Measurements from ENCODE around the gene CEACAM21. TPM values are rescaled to one million over a fixed set of nuclear protein-coding genes. Genes with fewer than 3 reads are reported as not detected.
A peak's percentile ranks its signal among the peaks of the same experiment; 100 is the strongest.

CEACAM21 gene
- total RNA-seq, 1 donor from 2014 or later, result 2.5 TPM

DNA sequence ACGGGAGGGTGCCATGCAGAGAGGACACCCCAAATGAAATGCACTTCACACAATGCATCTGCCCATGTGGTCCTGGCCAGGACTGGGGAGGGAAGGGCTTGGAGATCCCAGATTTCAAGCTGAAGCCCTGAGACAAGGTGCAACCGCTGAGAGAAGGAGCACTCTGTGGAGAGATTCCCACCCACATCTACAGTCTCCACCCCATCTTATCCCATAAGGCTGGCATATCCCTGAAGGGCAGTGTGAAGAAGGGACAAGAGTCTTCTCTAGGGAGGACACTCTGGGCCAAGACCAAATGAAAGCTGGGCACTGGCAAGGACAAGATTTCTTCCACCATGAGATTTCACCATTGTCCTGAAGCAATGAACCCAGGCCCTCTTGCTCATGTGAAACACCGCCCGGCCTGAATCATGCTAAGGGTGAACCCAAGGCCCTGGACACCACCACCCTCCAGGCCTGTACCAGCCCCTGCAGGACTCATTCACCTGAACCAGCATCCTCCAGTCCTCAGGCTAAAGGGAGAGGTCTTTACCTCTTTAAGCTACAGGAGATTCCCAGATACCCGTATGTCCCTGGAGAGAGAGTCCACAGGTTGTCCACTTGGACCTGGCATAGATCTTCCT lies 30.4 kb downstream of the CEACAM21 start:
- ATAC-seq (no peak), DNase-seq (ENCODE audit: low spot score) (peak; percentile 6)
- intact Hi-C loops (cut with DNase I), result no loop called here

DNA sequence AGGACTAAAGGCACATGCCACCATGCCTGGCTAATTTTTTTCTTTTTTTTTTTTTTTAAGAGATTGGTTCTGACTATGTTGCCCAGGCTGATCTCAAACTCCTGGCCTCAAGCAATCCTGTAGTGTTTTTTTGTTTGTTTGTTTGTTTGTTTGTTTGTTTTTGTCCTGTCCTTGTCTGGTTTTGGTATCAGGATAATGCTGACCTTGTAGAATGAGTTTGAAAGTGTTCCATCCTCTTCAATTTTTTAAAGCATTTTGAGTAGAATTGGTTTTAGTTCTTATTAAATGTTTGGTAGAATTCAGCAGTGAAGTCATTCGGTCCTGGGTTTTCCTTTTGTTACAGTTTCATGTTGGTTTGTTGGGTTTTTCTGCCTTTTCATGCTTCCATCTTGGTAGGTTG lies 31.7 kb downstream of the CEACAM21 start:
- intact Hi-C loops (cut with DNase I), result no loop called here
- no peak for ATAC-seq
- DNase-seq (ENCODE audit: low spot score), result no peak

DNA sequence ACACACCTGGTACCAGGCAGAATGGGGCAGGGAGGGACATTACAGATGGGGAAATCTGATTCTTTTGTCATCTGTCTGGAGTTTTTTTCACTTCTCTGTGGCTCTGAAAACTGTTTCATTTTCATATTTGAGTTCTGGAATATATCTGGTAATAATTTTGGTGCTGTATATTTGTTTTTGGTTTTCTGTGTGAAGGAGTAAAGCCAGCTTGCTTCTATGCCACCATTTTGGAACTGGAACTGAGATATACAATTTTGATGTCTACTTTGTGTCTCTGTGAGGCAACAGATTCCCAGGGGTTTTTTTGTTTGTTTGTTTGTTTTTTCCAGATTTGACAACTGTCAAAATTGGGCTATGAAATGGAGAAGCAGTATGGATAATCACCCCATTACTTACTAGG lies 34.8 kb downstream of the CEACAM21 start:
- ATAC-seq (no peak), DNase-seq (ENCODE audit: low spot score) (no peak)
- intact Hi-C loops (cut with DNase I), result no loop called here

DNA sequence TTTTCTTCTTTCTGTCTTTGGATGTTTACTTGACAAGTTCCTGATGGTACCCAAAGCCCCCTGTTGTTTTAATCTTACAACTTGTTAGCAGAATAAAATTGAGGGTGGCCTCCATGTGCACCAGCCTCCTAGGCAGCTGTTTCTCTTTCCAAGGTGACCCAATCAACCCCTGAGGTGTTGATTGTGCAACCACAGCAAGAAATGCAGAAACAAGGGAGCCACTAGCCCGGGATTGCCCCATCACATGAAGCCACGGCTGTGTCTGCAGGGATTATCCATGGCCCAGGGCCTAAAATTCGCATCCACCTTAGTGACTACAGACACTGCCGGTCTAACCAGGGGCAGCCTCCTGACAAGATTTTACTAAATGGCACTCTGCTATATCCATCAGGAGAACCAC lies 36.5 kb downstream of the CEACAM21 start:
- intact Hi-C loops (cut with DNase I), result no loop called here
- no peak for ATAC-seq

DNA sequence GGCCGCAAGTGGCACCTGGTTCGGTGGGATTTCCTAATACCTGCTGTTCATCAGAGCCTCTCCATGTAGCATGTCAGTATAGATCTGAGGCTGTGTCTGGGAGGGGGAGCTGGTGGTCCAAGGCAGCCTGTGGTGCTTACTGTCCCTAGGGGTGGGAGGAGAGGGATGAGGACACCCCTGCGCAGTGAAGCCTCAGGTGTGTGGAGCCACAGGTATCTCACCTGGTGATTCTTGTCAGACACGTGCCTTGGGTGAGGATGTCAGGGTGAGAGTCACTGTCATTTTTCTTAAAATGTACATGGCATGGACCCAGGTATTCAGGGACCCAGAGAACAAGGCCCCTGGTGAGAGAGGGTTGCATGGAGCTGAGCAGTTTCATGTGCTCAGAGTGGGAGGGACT lies 39.2 kb downstream of the CEACAM21 start:
- DNase-seq (ENCODE audit: low spot score) (no peak), ATAC-seq (no peak)
- intact Hi-C loops (cut with DNase I), result no loop called here

More for the DNA sequence above, 36.5 kb downstream of the CEACAM21 start:
- no peak for DNase-seq (ENCODE audit: low spot score)

DNA sequence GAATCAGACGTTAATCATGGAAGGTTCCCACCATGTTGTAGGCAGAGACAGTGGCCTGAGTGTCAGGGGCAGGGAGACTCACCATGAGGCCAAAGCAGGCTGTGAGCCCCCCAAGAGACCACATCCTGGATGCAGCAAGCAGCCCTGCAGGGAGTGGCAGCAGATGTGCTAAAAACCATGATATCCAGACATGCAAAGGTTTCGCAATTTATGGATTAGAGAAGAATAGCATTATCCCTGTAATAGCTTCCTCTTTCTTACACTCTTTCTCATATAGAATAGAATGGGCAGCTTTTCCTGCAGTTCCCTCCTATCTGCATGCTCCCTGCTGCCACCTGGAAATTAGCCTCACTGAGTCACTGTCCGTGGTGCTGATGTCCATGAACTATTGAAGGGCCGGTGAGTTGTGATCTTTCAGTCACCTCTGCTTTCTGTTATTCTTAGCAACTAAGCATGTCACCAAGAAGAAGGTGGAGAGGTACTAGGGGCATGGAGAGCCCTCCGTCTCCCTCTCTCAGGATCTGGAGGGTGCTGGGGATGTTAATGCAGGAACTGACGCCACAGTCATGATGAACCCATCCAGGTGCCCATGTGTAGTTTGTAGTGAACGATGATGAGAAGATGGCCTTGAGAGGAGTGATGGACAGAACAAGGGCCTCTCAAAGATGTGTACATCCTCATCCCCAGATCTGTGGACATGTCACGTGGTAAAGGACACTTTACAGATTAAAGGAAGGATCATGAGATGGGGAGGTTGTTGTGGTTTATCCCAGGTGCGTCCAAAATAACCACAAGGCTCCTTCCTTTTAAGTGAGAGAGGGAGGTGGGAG lies 41.0 kb downstream of the CEACAM21 start:
- DNase-seq (ENCODE audit: low spot score) (no peak), ATAC-seq (no peak)
- intact Hi-C loops (cut with DNase I), result no loop called here

DNA sequence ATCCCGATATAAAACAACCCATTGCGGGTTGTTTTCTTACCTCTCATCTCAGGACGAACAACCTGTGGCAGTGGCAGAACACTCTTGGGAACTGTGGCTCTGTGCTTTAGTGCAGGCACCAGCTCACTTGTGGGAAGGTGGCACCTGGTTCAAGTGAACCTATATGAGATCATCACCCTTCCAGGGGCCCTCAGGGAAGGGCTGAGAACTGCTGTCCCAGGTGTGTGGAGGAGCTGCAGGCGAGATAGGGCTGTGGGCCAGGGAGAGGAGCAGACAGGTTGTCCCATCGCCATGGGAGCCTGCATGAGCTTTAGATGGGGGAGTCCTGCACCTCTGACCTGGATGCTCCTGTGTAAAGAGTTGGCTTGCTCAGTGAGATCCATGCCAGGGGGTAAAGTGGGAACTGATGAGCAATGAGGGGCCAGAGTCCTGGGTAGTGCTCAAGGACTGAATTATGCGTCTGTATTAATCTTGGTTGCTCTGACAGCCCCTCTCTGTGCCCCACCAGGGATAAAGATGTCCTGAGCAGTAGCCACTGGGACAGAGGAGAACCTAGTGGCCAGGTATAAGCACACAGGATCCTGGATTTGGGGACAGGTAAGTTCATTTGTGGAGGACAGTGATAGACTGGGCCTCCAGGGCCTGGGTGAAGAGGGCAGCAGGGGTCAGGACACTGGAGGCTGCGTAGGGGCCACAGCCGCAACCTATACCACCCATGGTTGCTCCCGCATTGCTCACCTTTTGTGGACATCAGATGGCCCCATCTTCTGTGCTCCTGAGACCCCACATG lies 42.2 kb downstream of the CEACAM21 start:
- intact Hi-C loops (cut with DNase I), result no loop called here
- ATAC-seq (no peak), DNase-seq (ENCODE audit: low spot score) (no peak)

DNA sequence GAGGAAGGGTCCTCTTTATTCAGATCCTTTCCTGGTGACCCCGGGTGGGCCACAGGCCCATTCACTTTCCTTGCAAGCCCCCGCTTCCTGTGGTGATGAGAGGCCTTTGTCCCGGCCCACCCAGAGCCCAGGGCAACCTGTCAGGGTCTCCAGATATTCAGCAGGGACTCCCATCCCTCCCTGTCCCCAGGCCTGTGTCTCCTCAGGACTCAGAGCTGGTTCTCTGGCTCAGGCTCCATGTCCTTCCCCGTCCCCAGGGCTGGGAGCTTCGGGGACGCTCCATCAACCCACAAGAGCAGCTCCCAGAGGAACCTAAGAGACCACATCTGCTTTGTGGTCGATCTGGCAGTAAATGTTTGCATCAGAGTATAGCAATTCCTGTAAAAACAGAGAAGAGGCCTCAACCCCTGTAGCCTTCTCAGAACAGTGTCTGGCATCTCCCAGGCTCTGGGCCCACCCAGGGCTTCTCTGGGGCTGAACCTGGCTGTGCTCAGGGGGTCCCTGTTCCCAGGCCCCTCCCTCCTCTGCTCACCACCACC lies 43.1 kb downstream of the CEACAM21 start:
- ATAC-seq, result no peak
- intact Hi-C loops (cut with DNase I), result no loop called here
- DNase-seq (ENCODE audit: low spot score), result no peak

DNA sequence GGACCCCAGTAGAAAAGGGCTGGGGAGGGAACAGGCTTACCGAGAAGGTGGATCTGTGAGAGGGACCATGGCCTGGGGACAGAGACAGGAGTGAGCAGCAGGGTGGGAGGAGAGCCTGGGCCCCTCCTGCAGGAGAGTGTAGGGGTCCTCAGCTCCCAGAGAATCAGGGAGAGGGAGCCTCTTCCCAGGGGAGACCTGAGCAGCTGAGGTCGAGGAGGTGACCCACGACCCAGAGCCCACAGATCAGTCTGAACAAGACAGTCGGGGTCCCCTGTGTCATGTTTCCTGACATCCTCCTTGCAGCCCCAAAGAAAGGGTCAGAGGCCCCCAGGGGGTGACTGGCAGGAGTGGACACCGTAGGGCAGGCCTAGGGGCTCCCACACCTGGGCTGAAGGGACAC lies 44.2 kb downstream of the CEACAM21 start:
- DNase-seq (ENCODE audit: low spot score), result no peak
- intact Hi-C loops (cut with DNase I), result no loop called here
- no peak for ATAC-seq

DNA sequence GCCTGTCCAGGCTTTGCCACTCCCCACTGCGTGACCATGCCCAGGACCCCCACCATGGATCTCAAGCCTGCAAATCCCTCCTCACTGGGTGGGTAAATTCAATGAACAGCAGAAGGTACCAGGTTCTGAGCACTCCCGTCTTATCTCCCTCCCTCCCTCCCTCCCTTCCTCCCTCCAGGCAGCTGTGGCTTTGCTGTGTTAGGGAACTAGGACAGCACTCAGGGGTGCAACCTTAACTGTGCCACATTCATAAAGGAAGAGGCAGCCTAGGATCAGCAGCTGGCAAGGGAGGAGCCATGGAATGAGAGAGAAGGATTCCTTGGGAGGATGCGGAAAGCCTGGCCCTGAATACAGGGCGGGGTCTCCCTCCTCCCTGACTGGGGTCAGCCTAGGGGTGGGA lies 45.3 kb downstream of the CEACAM21 start:
- intact Hi-C loops (cut with DNase I), result no loop called here
- no peak for ATAC-seq
- DNase-seq (ENCODE audit: low spot score), result no peak

DNA sequence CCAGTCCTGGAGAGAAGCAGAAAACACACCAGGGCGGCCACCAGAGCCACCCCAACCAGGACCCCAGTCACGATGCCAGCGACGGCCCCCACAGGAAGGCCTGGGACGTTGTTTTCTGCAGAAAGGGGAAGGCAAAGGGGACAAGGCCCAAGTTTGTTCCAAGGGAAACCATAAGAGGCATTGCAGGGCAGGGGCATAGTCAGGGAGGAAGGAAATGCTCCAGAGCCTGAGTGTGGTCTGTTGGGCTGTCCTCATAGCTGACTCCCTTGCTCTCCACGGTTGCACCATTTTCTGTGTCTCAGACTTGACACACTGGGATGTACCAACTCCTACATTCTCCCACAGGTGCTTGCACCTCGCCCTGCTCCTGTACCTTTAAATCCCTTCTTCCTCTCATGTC lies 45.7 kb downstream of the CEACAM21 start:
- no peak for DNase-seq (ENCODE audit: low spot score)
- intact Hi-C loops (cut with DNase I), result no loop called here
- no peak for ATAC-seq

DNA sequence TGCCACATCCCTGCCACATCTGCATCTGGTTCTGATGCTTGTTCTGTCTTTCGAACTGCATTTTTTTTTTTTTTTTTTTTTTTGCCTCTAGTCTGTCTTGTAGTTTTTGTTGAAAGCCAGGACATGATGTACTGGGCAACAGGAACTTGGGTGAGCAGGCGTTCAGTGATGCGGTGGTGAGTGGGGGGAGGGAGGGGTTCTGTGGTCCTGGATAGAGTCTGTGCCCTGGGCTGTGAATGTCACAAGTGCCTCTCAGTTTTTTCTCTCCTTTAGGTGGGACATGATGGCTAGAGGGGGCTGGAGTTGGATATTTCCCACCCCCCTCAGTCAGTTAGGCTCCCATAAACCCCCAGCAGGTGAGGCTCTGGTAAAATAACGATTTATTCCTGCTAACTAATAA lies 47.4 kb downstream of the CEACAM21 start:
- intact Hi-C loops (cut with DNase I), result no loop called here
- ATAC-seq, result no peak
- DNase-seq (ENCODE audit: low spot score), result no peak

DNA sequence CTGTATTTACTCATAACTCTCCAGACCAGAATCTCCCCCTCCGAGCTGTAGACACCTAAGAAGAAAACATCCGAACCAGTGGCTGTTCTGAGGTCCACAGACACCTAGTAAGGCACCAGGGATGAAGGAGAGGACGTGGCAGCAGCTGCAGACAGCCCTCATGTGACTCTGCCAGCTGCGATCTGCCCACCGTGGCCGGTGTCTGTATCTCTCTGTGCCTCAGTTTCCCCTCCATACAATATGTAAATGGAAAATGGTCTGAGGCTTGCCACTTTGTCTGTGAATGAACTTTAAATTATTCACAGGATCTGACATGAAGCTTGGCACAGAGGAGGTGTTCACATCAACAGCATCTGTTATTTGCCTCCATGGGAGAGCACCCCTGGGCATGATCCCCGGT lies 48.5 kb downstream of the CEACAM21 start:
- ATAC-seq, result no peak
- intact Hi-C loops (cut with DNase I), result no loop called here
- DNase-seq (ENCODE audit: low spot score), result no peak

DNA sequence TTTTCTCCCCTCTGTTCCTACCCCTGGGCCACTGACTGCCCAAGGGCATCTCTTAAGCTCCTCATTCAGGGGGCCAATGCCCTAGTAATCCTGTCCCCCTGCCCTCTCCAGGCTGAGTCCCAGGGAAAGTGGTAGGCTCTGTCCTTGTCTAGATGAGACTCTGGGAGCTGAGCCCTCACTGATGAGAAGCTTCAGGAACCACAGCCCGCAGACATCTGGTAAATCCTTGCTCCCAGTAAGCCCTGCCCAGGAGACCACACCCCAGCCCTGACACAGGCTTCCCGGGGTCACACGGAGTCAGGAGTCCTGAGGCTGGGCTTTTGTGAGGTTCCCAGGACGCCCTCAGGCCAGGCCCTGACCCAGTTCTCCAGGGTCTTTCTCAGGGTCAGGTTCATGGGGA lies 49.0 kb downstream of the CEACAM21 start:
- intact Hi-C loops (cut with DNase I), result no loop called here
- DNase-seq (ENCODE audit: low spot score) (no peak), ATAC-seq (no peak)

DNA sequence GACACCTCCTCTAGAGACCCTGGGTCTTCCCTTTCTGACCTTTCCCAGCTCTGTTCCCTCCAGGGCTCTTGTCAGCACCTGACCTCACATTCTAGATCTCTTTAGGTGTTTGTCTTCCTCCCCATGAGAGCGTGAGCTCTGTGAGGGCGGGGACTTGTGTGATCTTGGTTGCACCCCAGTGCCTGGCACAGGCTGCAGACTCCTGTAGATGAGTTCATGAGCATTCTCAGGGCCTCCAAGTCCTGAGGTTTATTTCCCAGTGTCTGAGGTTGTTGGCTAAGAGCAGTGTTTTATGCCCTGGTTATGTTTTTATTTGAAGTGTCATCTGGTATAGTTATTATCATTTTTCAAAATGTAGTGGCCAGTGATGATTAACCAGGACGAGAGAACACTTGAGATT lies 50.3 kb downstream of the CEACAM21 start:
- intact Hi-C loops (cut with DNase I), result no loop called here
- no peak for ATAC-seq
- DNase-seq (ENCODE audit: low spot score), result no peak

DNA sequence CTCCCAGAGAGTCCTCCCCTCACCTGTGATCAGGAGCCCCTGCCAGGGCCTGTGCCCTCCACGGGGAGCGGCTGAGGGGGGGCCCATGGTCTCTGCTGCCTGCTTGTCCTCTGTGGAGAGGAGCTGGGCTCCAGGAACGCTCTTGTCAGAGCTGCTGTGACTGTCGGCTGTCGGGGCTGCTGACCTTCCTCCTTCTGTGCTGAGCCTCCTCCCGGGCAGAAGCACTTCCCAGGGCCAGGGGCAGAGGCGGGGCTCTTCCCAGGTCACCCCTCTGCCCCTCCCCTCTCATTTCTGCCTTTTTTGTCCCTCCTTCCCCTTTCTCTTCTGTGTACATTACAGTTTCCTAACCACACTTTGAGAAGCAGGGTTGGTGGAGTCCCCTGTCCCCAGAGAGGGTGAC lies 50.9 kb downstream of the CEACAM21 start, which contains the start of gene CEACAM4:
TSS of gene CEACAM4 (minus strand) at position 198 of the 400 bp plus-strand sequence. CDS start at position 87, 111 bp downstream.
- intact Hi-C loops (cut with DNase I), result no loop called here
- peak; percentile 78 for ATAC-seq
- no peak for DNase-seq (ENCODE audit: low spot score)

DNA sequence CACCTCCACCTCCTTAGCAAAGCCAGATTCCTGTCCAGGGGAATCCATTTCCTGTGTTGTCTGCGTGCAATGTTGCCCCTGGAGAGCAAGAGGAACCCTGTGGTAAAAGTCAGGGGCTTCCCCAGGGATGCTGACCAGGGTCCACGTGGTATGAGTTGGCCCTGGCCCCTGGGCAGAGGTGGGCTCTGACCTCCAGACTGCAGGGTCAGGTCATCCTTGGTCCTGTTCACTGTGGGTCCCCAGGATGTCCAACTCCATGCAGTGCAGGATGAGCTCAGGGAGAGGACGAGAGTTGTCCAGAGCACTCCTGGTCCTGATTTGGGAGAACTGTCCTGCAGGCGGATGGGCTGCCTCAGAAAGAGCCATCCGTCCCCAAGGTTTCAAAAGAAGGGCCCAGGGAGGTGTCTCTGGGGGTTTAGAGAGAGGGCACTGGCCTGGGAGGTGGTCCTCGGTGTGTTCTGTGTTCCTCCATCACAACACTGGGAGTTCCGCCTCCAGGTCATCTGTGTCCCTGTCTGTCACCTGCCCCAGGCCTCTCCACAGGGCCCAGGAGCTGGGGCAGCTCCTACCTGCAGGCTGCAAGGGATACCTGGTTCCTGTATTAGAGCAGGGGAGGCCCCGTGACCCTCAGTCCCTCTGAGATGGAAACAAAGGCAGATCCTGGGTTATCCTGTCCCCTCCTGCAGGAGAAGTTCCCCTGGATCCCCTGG lies 52.2 kb downstream of the CEACAM21 start:
- DNase-seq (ENCODE audit: low spot score) (no peak), ATAC-seq (no peak)

More for the DNA sequence above, 52.2 kb downstream of the CEACAM21 start:
- intact Hi-C loops (cut with DNase I), result no loop called here

Data from sciatic nerve (tissue), 2 donors.